CD14-positive monocyte (primary cell): ENCODE results near the gene DIPK1A. TPM values are rescaled to one million over a fixed set of nuclear protein-coding genes. Genes with fewer than 3 reads are reported as not detected.

ENCODE experiments used
- DNase-seq, 3 donors: peaks; one replicate each; pipeline ENCODE4 v3.0.0-alpha.2; 2011 to 2022
- H2AFZ ChIP-seq: 2 replicates; pipeline ENCODE4 v1.6.0; 2012; ENCODE audit warnings: mild to moderate bottlenecking, low read depth, low read length, inconsistent platforms; ENCODE audit not compliant: insufficient read depth, poor library complexity, severe bottlenecking
- H3K27ac ChIP-seq, 2 donors: 1 replicate in 1 of 2; 2 replicates in 1 of 2; pipeline ENCODE4 v1.5.1; 2012 to 2013; ENCODE audit warnings: low read length in 2 of 2, control low read depth in 1 of 2, inconsistent platforms in 1 of 2, low read depth in 1 of 2, mild to moderate bottlenecking in 1 of 2
- H3K27me3 ChIP-seq, 2 donors: one replicate each; pipeline versions ENCODE4 v1.6.0 to v1.6.1; 2011 to 2013; ENCODE audit warnings: low read length in 2 of 2; ENCODE audit not compliant: control insufficient read depth in 2 of 2, insufficient read depth in 2 of 2
- H3K36me3 ChIP-seq, 2 donors: replicated peaks in 1 of 2; 1 replicate in 1 of 2; 2 replicates in 1 of 2; pipeline versions ENCODE4 v1.5.1 to v1.6.1; 2012 to 2013; ENCODE audit warnings: low read length in 2 of 2, control low read depth in 1 of 2, inconsistent platforms in 1 of 2, mild to moderate bottlenecking in 1 of 2; ENCODE audit not compliant: insufficient read depth in 2 of 2, control insufficient read depth in 1 of 2
- H3K4me1 ChIP-seq, 2 donors: 1 replicate in 1 of 2; 2 replicates in 1 of 2; pipeline versions ENCODE4 v1.5.1 to v1.6.1; 2012 to 2013; ENCODE audit warnings: low read length in 2 of 2, control low read depth in 1 of 2, inconsistent platforms in 1 of 2, mild to moderate bottlenecking in 1 of 2, moderate library complexity in 1 of 2; ENCODE audit not compliant: insufficient read depth in 2 of 2, control insufficient read depth in 1 of 2
- H3K4me2 ChIP-seq: replicated peaks from 2 replicates; pipeline ENCODE3; 2012; ENCODE audit warnings: low read length, moderate library complexity, mild to moderate bottlenecking; ENCODE audit not compliant: poor library complexity, severe bottlenecking; ENCODE audit errors: extremely low read depth
- H3K4me3 ChIP-seq, 3 experiments: fragments of 200-600 bp in 1 of 3; sonication (generic) in 1 of 3; replicated peaks in 1 of 3; 1 replicate in 2 of 3; 2 replicates in 1 of 3; pipeline ENCODE4 v1.5.1; 2011 to 2013; ENCODE audit warnings: low read length in 3 of 3, mild to moderate bottlenecking in 3 of 3, control low read depth in 2 of 3, low read depth in 2 of 3, inconsistent platforms in 1 of 3, moderate library complexity in 1 of 3
- H3K79me2 ChIP-seq: 2 replicates; pipeline ENCODE4 v1.6.0; 2012; ENCODE audit warnings: mild to moderate bottlenecking, control low read depth, inconsistent platforms, low read length, moderate library complexity; ENCODE audit not compliant: insufficient read depth
- H3K9ac ChIP-seq: 2 replicates; pipeline ENCODE4 v1.6.0; 2017; ENCODE audit warnings: low read length, mild to moderate bottlenecking; ENCODE audit not compliant: insufficient read depth, poor library complexity, severe bottlenecking
- H3K9me3 ChIP-seq, 2 donors: replicated peaks in 1 of 2; 1 replicate in 1 of 2; 2 replicates in 1 of 2; pipeline versions ENCODE4 v1.5.1 to v1.6.1; 2012 to 2013; ENCODE audit warnings: low read length in 2 of 2, control low read depth in 1 of 2; ENCODE audit not compliant: control insufficient read depth in 1 of 2, insufficient read depth in 1 of 2
- H4K20me1 ChIP-seq: 2 replicates; pipeline ENCODE4 v1.6.0; 2012; ENCODE audit warnings: mild to moderate bottlenecking, low read length, control low read depth, moderate library complexity; ENCODE audit not compliant: insufficient read depth
- H3K27ac Mint-ChIP-seq, 7 donors: one replicate each; pipeline ENCODE4 v1.8.0; 2020; ENCODE audit warnings: mild to moderate bottlenecking in 7 of 7, mixed read lengths in 7 of 7, moderate library complexity in 6 of 7, inconsistent platforms in 2 of 7
- H3K27me3 Mint-ChIP-seq, 3 donors: one replicate each; pipeline ENCODE4 v1.8.0; 2021 to 2022; ENCODE audit warnings: low read depth in 3 of 3, mild to moderate bottlenecking in 3 of 3, mixed read lengths in 3 of 3, moderate library complexity in 3 of 3, inconsistent platforms in 1 of 3
- H3K36me3 Mint-ChIP-seq, 2 donors: one replicate each; pipeline ENCODE4 v1.8.0; 2020; ENCODE audit warnings: mixed read lengths in 2 of 2, inconsistent platforms in 1 of 2, mild to moderate bottlenecking in 1 of 2
- H3K4me1 Mint-ChIP-seq: one replicate; pipeline ENCODE4 v1.8.0; 2020; ENCODE audit warnings: mild to moderate bottlenecking, mixed read lengths
- H3K4me3 Mint-ChIP-seq, 2 donors: one replicate each; pipeline ENCODE4 v1.8.0; 2020; ENCODE audit warnings: mild to moderate bottlenecking in 2 of 2, mixed read lengths in 2 of 2, moderate library complexity in 1 of 2
- H3K9me3 Mint-ChIP-seq, 7 donors: one replicate each; pipeline ENCODE4 v1.8.0; 2020 to 2022; ENCODE audit warnings: mixed read lengths in 7 of 7, mild to moderate bottlenecking in 6 of 7, moderate library complexity in 6 of 7, inconsistent platforms in 2 of 7
- CTCF ChIP-seq: fragments of 200-600 bp; IDR thresholded peaks from one replicate; pipeline ENCODE4 v1.8.0; 2022; ENCODE audit warnings: antibody characterized with exemption, mild to moderate bottlenecking
- WGBS: methylation state at CpG from one replicate; pipeline ENCODE4 v1.1.5; 2013; ENCODE audit warnings: missing lambda C conversion rate; ENCODE audit not compliant: insufficient coverage; 5-methylcytosine and 5-hydroxymethylcytosine counted together
- intact Hi-C, 2 donors: fragments of 100-400 bp; cut with micrococcal nuclease; formaldehyde crosslinking; loops; one replicate each; pipeline versions ENCODE4 v1.15.0 to v1.15.1; 2023
- polyA minus RNA-seq: library from RNA; depleted of rRNA, polyadenylated mRNA; stranded (reverse); fragments of >200 nt; gene quantifications from 2 replicates; pipeline ENCODE4 v1.2.3, GENCODE V29; 2012
- polyA plus RNA-seq, 3 donors: library from polyadenylated mRNA; depleted of rRNA in 1 of 3; unstranded in 2 of 3; stranded (reverse) in 1 of 3; fragments of 300-500 nt in 2 of 3; fragments of >200 nt in 1 of 3; fragmentation: Illumina TruSeq in 2 of 3; gene quantifications; 1 replicate in 2 of 3; 2 replicates in 1 of 3; pipeline ENCODE4 v1.2.3, GENCODE V29; 2012 to 2021
- total RNA-seq, 12 experiments: library from RNA in 1 of 12; stranded (reverse) in 1 of 12; fragments of 120-200 nt in 1 of 12; gene quantifications; one replicate each; pipeline ENCODE4 v1.2.4 and lab custom pipeline; 2013 to 2026; ENCODE audit warnings: mixed read lengths in 6 of 12, inconsistent platforms in 1 of 12

The DIPK1A gene
- total RNA-seq (2013): 0.85 TPM
- polyA plus RNA-seq (1 to 10 TPM in 1 of 3 donors, under 1 TPM in 2; 0.45 to 1.4 (median 0.83) TPM), polyA minus RNA-seq (0.28 and 0.32 TPM in 2 replicates), total RNA-seq (lab: John Stamatoyannopoulos, UW) (0.50 to 2.7 (median 1.3) reads per million in 11 experiments)

DNA sequence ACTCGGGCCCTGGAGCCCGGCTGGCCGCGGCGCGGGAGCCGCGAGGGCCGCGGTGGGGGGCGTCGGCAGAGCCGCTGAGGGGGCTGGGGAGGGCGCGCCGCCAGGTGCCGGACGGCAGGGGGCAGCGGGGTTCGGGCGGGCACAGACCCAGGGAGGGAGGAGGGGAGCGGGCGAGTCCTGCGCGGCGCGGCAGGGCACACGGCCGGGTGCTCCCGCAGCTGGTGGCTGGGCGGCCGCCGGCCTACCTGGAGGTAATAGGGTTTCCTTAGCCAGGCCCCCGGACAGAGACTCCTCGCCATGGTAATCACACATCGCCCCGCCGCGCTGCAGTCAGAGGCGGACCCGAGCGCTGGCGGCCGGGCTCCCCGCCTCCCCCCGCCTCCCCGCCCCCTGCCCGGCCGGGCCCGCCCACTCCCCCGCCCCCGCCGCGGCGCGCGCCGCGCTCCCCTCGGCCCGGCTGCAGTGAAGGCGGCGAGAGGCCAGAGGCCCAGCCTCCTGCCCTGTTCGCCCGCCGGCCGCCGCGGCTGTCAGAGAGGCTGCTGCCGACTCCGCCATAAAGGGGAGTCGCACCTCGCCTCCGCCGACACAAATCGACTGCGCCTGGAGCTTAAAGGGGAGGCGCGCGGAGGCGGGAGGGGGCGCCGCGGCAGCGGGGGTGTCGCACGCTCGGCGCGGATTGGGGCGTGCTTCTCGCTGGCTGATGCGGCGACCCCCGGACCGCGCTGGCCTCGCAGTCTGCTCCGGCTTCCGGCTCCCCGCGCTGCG is at the start of gene DIPK1A:
Gene DIPK1A (minus strand): TSS at position 332 of the 765 bp plus-strand sequence. CDS start 33 bp downstream, at position 299.
- under 1% methylated on average over 92 of the region's 103 CpGs for WGBS
- peaks cover 0 to 3% of the 10 kb centered on the region in 2 donors for H3K27me3 ChIP-seq
- peaks cover 25 to 29% of the 10 kb centered on the region in 2 donors for H3K4me1 ChIP-seq
- peak within 1 kb of the TSS; percentile 21 to 78 for H3K27ac ChIP-seq
- H4K20me1 ChIP-seq: no peaks in the 10 kb centered on the region
- H3K4me3 Mint-ChIP-seq: peak within 1 kb of the TSS; percentile 92 to 95
- intact Hi-C loops: no loop called here
- no peaks in the 10 kb centered on the region for H3K36me3 ChIP-seq
- no peak for TF ChIP-seq CTCF
- H3K9me3 Mint-ChIP-seq: peaks cover 0 to 5% (median 0%) of the 10 kb centered on the region in 7 donors
- H3K27me3 Mint-ChIP-seq: peaks cover 2 to 10% (median 6%) of the 10 kb centered on the region in 3 donors
- peak within 1 kb of the TSS; percentile 56 to 90 (median 85) for H3K27ac Mint-ChIP-seq
- peak within 1 kb of the TSS; percentile 74 for H3K9ac ChIP-seq
- H3K4me1 Mint-ChIP-seq: peaks cover 16% of the 10 kb centered on the region
- H2AFZ ChIP-seq: peak within 1 kb of the TSS; percentile 95
- no peaks in the 10 kb centered on the region for H3K36me3 Mint-ChIP-seq
- peak; percentile 21 to 34 (median 34) for DNase-seq
- no peaks in the 10 kb centered on the region for H3K9me3 ChIP-seq
- H3K79me2 ChIP-seq: no peaks in the 10 kb centered on the region
- peak within 1 kb of the TSS; percentile 63 to 93 (median 87) for H3K4me3 ChIP-seq
- peak within 1 kb of the TSS; percentile 85 for H3K4me2 ChIP-seq

- 100% methylated on average over 3 of the region's 6 CpGs for WGBS
- Mint-ChIP-seq H3K27ac (no peak overlapping the region), H3K9me3 (no peaks in the 10 kb centered on the region), H3K4me1 (peaks cover 8% of the 10 kb centered on the region), H3K4me3 (no peak overlapping the region), H3K36me3 (no peaks in the 10 kb centered on the region), H3K27me3 (peaks cover 0 to 3% (median 3%) of the 10 kb centered on the region in 3 donors)
- Histone ChIP-seq H3K27me3 (no peaks in the 10 kb centered on the region), H3K79me2 (no peaks in the 10 kb centered on the region), H3K27ac (no peak overlapping the region), H3K9me3 (no peaks in the 10 kb centered on the region), H3K4me3 (no peak overlapping the region), H3K4me2 (no peak overlapping the region), H2AFZ (no peak overlapping the region), H3K36me3 (no peaks in the 10 kb centered on the region), H4K20me1 (no peaks in the 10 kb centered on the region), H3K4me1 (no peaks in the 10 kb centered on the region), H3K9ac (no peak overlapping the region)
- intact Hi-C loops: no loop called here
- no peak for TF ChIP-seq CTCF
- no peak for DNase-seq
These were observed 46.8 kb upstream of the DIPK1A start for GRCh38 chr1:93007941-93008577.
